ENCODE results near the gene APBA3.

DNA sequence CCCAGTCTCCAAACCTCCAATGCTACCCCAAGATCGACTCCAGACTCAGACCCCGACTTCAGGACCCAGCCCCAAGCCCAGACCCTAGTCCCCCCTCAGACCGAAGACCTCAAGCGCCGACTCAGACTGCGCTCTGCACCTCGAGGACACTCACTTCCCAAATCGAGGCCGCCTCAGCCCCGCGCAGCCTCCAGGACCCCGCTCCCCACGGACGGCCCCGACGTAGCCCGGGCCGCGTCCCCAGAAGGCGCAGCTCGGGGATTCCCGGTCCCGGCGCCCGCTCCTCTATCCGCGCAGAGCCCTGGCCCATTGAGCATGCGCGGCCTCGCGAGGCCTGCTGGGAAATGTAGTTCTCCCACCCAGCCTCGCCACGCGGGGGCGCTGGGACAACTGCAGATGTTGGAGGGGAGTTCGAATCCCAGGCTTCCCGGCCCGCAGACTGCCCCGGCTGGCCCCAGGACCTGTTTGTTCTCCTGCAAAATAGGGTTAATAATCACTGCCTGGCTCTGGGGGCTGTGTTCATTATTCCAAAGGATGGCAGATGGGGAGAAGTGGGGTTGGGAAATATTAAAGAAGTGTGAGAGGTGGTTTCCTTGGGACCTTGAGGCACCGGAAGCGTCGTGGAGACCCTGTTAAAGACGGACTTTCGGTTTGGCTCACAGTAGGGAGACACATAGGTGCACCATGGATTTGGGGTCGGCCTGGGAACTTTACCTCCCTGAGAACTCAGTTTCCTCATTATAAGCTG lies at the start of gene APBA3:
- TF ChIP-seq ZNF565 (CRISPR knock-in tag; conservative IDR thresholded peaks at IDR 0.05; ENCODE audit: low read depth) (no peak), ZNF70 (CRISPR knock-in tag; IDR thresholded peaks at IDR 0.05) (no peak), GLIS3 (CRISPR knock-in tag; IDR thresholded peaks at IDR 0.05) (no peak), ARNTL (CRISPR knock-in tag; IDR thresholded peaks at IDR 0.05; ENCODE audit: borderline replicate concordance, low read depth) (no peak), PPARA (CRISPR knock-in tag; IDR thresholded peaks at IDR 0.05; ENCODE audit: borderline replicate concordance) (no peak), ZFP3 (CRISPR knock-in tag; IDR thresholded peaks at IDR 0.05) (no peak), SNAI2 (CRISPR knock-in tag; IDR thresholded peaks at IDR 0.05) (peak; percentile 12; the same call in 1 of the 2 replicates), OSR1 (CRISPR knock-in tag; IDR thresholded peaks at IDR 0.05) (no peak), ZFP30 (CRISPR knock-in tag; IDR thresholded peaks at IDR 0.05) (no peak)
- TF ChIP-seq, protein P1, sequence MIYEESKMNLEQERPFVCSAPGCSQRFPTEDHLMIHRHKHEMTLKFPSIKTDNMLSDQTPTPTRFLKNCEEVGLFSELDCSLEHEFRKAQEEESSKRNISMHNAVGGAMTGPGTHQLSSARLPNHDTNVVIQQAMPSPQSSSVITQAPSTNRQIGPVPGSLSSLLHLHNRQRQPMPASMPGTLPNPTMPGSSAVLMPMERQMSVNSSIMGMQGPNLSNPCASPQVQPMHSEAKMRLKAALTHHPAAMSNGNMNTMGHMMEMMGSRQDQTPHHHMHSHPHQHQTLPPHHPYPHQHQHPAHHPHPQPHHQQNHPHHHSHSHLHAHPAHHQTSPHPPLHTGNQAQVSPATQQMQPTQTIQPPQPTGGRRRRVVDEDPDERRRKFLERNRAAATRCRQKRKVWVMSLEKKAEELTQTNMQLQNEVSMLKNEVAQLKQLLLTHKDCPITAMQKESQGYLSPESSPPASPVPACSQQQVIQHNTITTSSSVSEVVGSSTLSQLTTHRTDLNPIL (CRISPR knock-in tag; IDR thresholded peaks at IDR 0.05; ENCODE audit: low read depth): no peak

Data from SK-N-SH treated with all-trans-retinoic acid at 6 μM for 48 hours (cell line).